ENCODE measurements around the gene CERS4.
"Not testable (repeated sequence)": the region's sequence is repeated elsewhere in the genome, so short reads cannot be mapped to it uniquely, and the experiment has no call there.

CERS4 gene

GRCh38 chr19:8255426-8256125, 46.4 kb downstream of the CERS4 start:
- Histone ChIP-seq H3K36me3 (ENCODE audit: control insufficient read depth in 2 of 2, insufficient read depth in 2 of 2, low read length in 2 of 2) (peaks cover 16 to 24% of the 10 kb centered on the region in 2 donors), H3K9me3 (ENCODE audit: control insufficient read depth in 2 of 2, low read length in 2 of 2) (no peaks in the 10 kb centered on the region)

GRCh38 chr19:8256276-8257051, 47.3 kb downstream of the CERS4 start:
- Histone ChIP-seq H3K27ac (ENCODE audit: low read length) (no peak overlapping the region), H3K4me1 (ENCODE audit: control insufficient read depth, insufficient read depth, low read length) (no peaks in the 10 kb centered on the region), H3K9me3 (ENCODE audit: control insufficient read depth in 2 of 2, low read length in 2 of 2) (no peaks in the 10 kb centered on the region), H3K9ac (ENCODE audit: low read length in 2 of 2) (no peak overlapping the region), H3K4me3 (ENCODE audit: low read length in 2 of 2) (no peak overlapping the region), H3K36me3 (ENCODE audit: control insufficient read depth in 2 of 2, insufficient read depth in 2 of 2, low read length in 2 of 2) (peaks cover 16 to 24% of the 10 kb centered on the region in 2 donors), H3K27me3 (ENCODE audit: control insufficient read depth in 1 of 2, insufficient read depth in 2 of 2, low read length in 2 of 2) (no peaks in the 10 kb centered on the region)

More at GRCh38 chr19:8255426-8256125, 46.4 kb downstream of the CERS4 start:
- H3K9ac ChIP-seq (ENCODE audit: low read length in 2 of 2) = no peak overlapping the region
- H3K27ac ChIP-seq (ENCODE audit: low read length) = no peak overlapping the region
- no peak overlapping the region for H3K4me3 ChIP-seq (ENCODE audit: low read length in 2 of 2)
- H3K27me3 ChIP-seq (ENCODE audit: control insufficient read depth in 1 of 2, insufficient read depth in 2 of 2, low read length in 2 of 2) = no peaks in the 10 kb centered on the region
- H3K4me1 ChIP-seq (ENCODE audit: control insufficient read depth, insufficient read depth, low read length) = peaks cover 8% of the 10 kb centered on the region

- H3K27ac ChIP-seq (ENCODE audit: low read length) = no peak overlapping the region
- H3K9ac ChIP-seq (ENCODE audit: low read length in 2 of 2) = no peak overlapping the region
- H3K36me3 ChIP-seq (ENCODE audit: control insufficient read depth in 2 of 2, insufficient read depth in 2 of 2, low read length in 2 of 2) = peaks cover 16 to 24% of the 10 kb centered on the region in 2 donors
- no peaks in the 10 kb centered on the region for H3K27me3 ChIP-seq (ENCODE audit: control insufficient read depth in 1 of 2, insufficient read depth in 2 of 2, low read length in 2 of 2)
- H3K9me3 ChIP-seq (ENCODE audit: control insufficient read depth in 2 of 2, low read length in 2 of 2) = no peaks in the 10 kb centered on the region
- H3K4me1 ChIP-seq (ENCODE audit: control insufficient read depth, insufficient read depth, low read length) = no peaks in the 10 kb centered on the region
- H3K4me3 ChIP-seq (ENCODE audit: low read length in 2 of 2) = no peak overlapping the region
Observed at GRCh38 chr19:8257052-8257443, 47.9 kb downstream of the CERS4 start.

- no peaks in the 10 kb centered on the region for H3K4me1 ChIP-seq (ENCODE audit: control insufficient read depth, insufficient read depth, low read length)
- no peak overlapping the region for H3K4me3 ChIP-seq (ENCODE audit: low read length in 2 of 2)
- peaks cover 16 to 24% of the 10 kb centered on the region in 2 donors for H3K36me3 ChIP-seq (ENCODE audit: control insufficient read depth in 2 of 2, insufficient read depth in 2 of 2, low read length in 2 of 2)
- no peak overlapping the region for H3K9ac ChIP-seq (ENCODE audit: low read length in 2 of 2)
- H3K27me3 ChIP-seq (ENCODE audit: control insufficient read depth in 1 of 2, insufficient read depth in 2 of 2, low read length in 2 of 2) = no peaks in the 10 kb centered on the region
- no peak overlapping the region for H3K27ac ChIP-seq (ENCODE audit: low read length)
- H3K9me3 ChIP-seq (ENCODE audit: control insufficient read depth in 2 of 2, low read length in 2 of 2) = no peaks in the 10 kb centered on the region
Observed at GRCh38 chr19:8259142-8259921, 50.2 kb downstream of the CERS4 start.

GRCh38 chr19:8259922-8260247, 50.7 kb downstream of the CERS4 start:
- no peaks in the 10 kb centered on the region for H3K27me3 ChIP-seq (ENCODE audit: control insufficient read depth in 1 of 2, insufficient read depth in 2 of 2, low read length in 2 of 2)
- no peaks in the 10 kb centered on the region for H3K4me1 ChIP-seq (ENCODE audit: control insufficient read depth, insufficient read depth, low read length)
- no peak overlapping the region for H3K9ac ChIP-seq (ENCODE audit: low read length in 2 of 2)
- H3K9me3 ChIP-seq (ENCODE audit: control insufficient read depth in 2 of 2, low read length in 2 of 2) = no peaks in the 10 kb centered on the region
- H3K27ac ChIP-seq (ENCODE audit: low read length) = no peak overlapping the region
- H3K36me3 ChIP-seq (ENCODE audit: control insufficient read depth in 2 of 2, insufficient read depth in 2 of 2, low read length in 2 of 2) = peaks cover 16 to 24% of the 10 kb centered on the region in 2 donors
- no peak overlapping the region for H3K4me3 ChIP-seq (ENCODE audit: low read length in 2 of 2)

- Histone ChIP-seq H3K4me3 (ENCODE audit: low read length in 2 of 2) (no peak overlapping the region), H3K9ac (ENCODE audit: low read length in 2 of 2) (no peak overlapping the region), H3K27me3 (ENCODE audit: control insufficient read depth in 1 of 2, insufficient read depth in 2 of 2, low read length in 2 of 2) (no peaks in the 10 kb centered on the region), H3K27ac (ENCODE audit: low read length) (no peak overlapping the region), H3K9me3 (ENCODE audit: control insufficient read depth in 2 of 2, low read length in 2 of 2) (no peaks in the 10 kb centered on the region), H3K4me1 (ENCODE audit: control insufficient read depth, insufficient read depth, low read length) (no peaks in the 10 kb centered on the region), H3K36me3 (ENCODE audit: control insufficient read depth in 2 of 2, insufficient read depth in 2 of 2, low read length in 2 of 2) (peaks cover 7 to 18% of the 10 kb centered on the region in 2 donors)
Observed at GRCh38 chr19:8261347-8261746, 52.2 kb downstream of the CERS4 start.

GRCh38 chr19:8261881-8262280, 52.7 kb downstream of the CERS4 start:
- Histone ChIP-seq H3K9ac (ENCODE audit: low read length in 2 of 2) (no peak overlapping the region), H3K4me3 (ENCODE audit: low read length in 2 of 2) (no peak overlapping the region), H3K27me3 (ENCODE audit: control insufficient read depth in 1 of 2, insufficient read depth in 2 of 2, low read length in 2 of 2) (no peaks in the 10 kb centered on the region), H3K4me1 (ENCODE audit: control insufficient read depth, insufficient read depth, low read length) (no peaks in the 10 kb centered on the region), H3K36me3 (ENCODE audit: control insufficient read depth in 2 of 2, insufficient read depth in 2 of 2, low read length in 2 of 2) (peaks cover 2 to 12% of the 10 kb centered on the region in 2 donors), H3K27ac (ENCODE audit: low read length) (no peak overlapping the region), H3K9me3 (ENCODE audit: control insufficient read depth in 2 of 2, low read length in 2 of 2) (no peaks in the 10 kb centered on the region)

DNA sequence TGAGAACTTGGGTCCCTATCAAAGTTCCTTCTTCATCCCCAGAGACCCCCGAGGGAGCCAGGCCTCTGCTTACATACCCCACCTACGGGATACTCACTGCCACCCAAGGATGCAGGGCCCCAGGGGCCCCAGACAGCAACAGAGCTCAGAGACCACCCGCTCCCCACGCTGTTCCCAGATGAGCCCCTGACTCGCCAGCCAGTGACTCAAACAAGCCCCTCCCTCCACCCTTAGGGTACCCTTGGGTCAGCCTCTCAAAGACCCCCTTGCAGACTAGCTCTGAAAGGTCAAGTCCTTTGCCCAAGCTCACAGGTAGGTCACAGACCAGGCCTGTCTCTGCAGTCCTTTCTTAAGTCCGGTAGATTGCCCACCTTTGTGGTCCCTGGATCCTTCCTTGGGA, 53.3 kb downstream of the CERS4 start:
- Histone ChIP-seq H3K36me3 (ENCODE audit: control insufficient read depth in 2 of 2, insufficient read depth in 2 of 2, low read length in 2 of 2) (peaks cover 0 to 7% of the 10 kb centered on the region in 2 donors), H3K4me1 (ENCODE audit: control insufficient read depth, insufficient read depth, low read length) (no peaks in the 10 kb centered on the region), H3K4me3 (ENCODE audit: low read length in 2 of 2) (no peak overlapping the region), H3K27me3 (ENCODE audit: control insufficient read depth in 1 of 2, insufficient read depth in 2 of 2, low read length in 2 of 2) (no peaks in the 10 kb centered on the region), H3K9ac (ENCODE audit: low read length in 2 of 2) (no peak overlapping the region), H3K27ac (ENCODE audit: low read length) (no peak overlapping the region), H3K9me3 (ENCODE audit: control insufficient read depth in 2 of 2, low read length in 2 of 2) (no peaks in the 10 kb centered on the region)

- H3K9me3 ChIP-seq (ENCODE audit: control insufficient read depth in 2 of 2, low read length in 2 of 2); H3K36me3 ChIP-seq (ENCODE audit: control insufficient read depth in 2 of 2, insufficient read depth in 2 of 2, low read length in 2 of 2); H3K4me1 ChIP-seq (ENCODE audit: control insufficient read depth, insufficient read depth, low read length); H3K4me3 ChIP-seq (ENCODE audit: low read length in 2 of 2); H3K27ac ChIP-seq (ENCODE audit: low read length); H3K9ac ChIP-seq (ENCODE audit: low read length in 2 of 2); H3K27me3 ChIP-seq (ENCODE audit: control insufficient read depth in 1 of 2, insufficient read depth in 2 of 2, low read length in 2 of 2): not testable (repeated sequence)
Observed at GRCh38 chr19:8264248-8264647, 55.1 kb downstream of the CERS4 start.

DNA sequence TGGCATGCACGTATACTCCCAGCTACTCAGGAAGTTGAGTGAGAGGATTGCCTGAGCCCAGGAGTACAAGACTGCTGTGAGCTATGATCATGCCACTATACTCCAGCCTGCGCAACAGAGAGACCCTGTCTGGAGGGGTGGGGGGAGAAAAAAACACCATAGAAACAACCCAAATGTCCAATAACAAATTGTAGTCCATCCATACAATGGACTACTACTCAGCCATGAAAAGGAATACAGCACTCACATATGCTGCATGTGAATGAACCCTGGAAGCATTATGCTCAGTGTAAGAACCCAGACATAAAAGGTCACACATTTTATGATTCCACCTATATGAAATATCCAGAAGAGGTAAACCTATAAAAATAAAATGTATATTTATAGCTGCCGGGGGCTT, 56.7 kb downstream of the CERS4 start:
- no peaks in the 10 kb centered on the region for H3K9me3 ChIP-seq (ENCODE audit: control insufficient read depth in 2 of 2, low read length in 2 of 2)
- no peak overlapping the region for H3K4me3 ChIP-seq (ENCODE audit: low read length in 2 of 2)
- H3K27ac ChIP-seq (ENCODE audit: low read length) = no peak overlapping the region
- H3K36me3 ChIP-seq (ENCODE audit: control insufficient read depth in 2 of 2, insufficient read depth in 2 of 2, low read length in 2 of 2) = no peaks in the 10 kb centered on the region
- H3K27me3 ChIP-seq (ENCODE audit: control insufficient read depth in 1 of 2, insufficient read depth in 2 of 2, low read length in 2 of 2) = no peaks in the 10 kb centered on the region
- H3K9ac ChIP-seq (ENCODE audit: low read length in 2 of 2) = no peak overlapping the region
- H3K4me1 ChIP-seq (ENCODE audit: control insufficient read depth, insufficient read depth, low read length) = peaks cover 9% of the 10 kb centered on the region

Data from stomach smooth muscle (tissue), 2 donors.